G401.6 (cell line): ENCODE results near the gene MAGEH1.

Experiments used
- FAIRE-seq: peaks from 2 replicates; lab custom pipeline; 2012; peaks lifted over from hg19 to GRCh38; lab: Jason Lieb, UNC

MAGEH1 gene

DNA sequence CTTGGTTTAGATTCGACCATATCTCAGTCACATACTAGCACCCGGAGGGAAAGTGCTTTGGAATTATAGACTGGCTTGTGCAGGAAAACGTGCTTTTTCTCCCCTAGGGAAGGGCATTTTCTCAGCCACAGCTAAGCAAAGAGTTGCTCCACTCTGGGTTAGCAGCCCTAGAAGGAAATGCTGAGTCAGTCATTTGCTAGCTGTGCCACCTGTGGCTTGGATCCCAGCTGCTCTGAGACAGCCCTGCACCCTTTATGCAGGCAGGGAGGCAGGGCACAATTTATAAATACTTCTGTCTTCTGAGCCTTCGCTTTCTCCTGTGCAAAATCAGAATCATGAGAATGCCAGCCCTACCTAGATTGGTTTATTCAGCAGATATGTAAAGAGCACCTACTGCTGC, 39.0 kb downstream of the MAGEH1 start:
- FAIRE-seq = no peak
